Osteoblast (primary cell): Measurements from ENCODE around the gene BCAS3. TPM values are rescaled to one million over a fixed set of nuclear protein-coding genes. Genes with fewer than 3 reads are reported as not detected.

Source experiments
- DNase-seq: peaks from one replicate; pipeline ENCODE4 v3.0.0; 2011; ENCODE audit warnings: low spot score, mixed read lengths; ENCODE audit not compliant: insufficient read length; ENCODE audit errors: missing footprints
- H2AFZ ChIP-seq: 2 replicates; pipeline ENCODE4 v1.6.0; 2011; ENCODE audit warnings: mild to moderate bottlenecking, low read length
- H3K27ac ChIP-seq: 2 replicates; pipeline ENCODE4 v1.5.1; 2011; ENCODE audit warnings: mild to moderate bottlenecking, low read depth, low read length, moderate library complexity
- H3K27me3 ChIP-seq: 2 replicates; pipeline ENCODE4 v1.6.0; 2012; ENCODE audit warnings: mild to moderate bottlenecking, control low read depth, inconsistent platforms, low read length, moderate library complexity; ENCODE audit not compliant: insufficient read depth
- H3K36me3 ChIP-seq: 2 replicates; pipeline ENCODE4 v1.5.1; 2011; ENCODE audit warnings: mild to moderate bottlenecking, low read length, control low read depth, moderate library complexity; ENCODE audit not compliant: insufficient read depth
- H3K4me1 ChIP-seq: 2 replicates; pipeline ENCODE4 v1.5.1; 2011; ENCODE audit warnings: mild to moderate bottlenecking, low read length, control low read depth, moderate library complexity; ENCODE audit not compliant: insufficient read depth
- H3K4me2 ChIP-seq: 2 replicates; pipeline ENCODE4 v1.6.0; 2011; ENCODE audit warnings: mild to moderate bottlenecking, low read length; ENCODE audit not compliant: insufficient read depth
- H3K4me3 ChIP-seq: fragments of 200-600 bp; sonication (generic); 3 replicates; pipeline ENCODE4 v1.5.1; 2012; ENCODE audit warnings: mild to moderate bottlenecking, low read length, inconsistent platforms; ENCODE audit not compliant: insufficient read depth
- H3K79me2 ChIP-seq: 2 replicates; pipeline ENCODE4 v1.6.0; 2012; ENCODE audit warnings: mild to moderate bottlenecking, low read length, control low read depth, inconsistent platforms; ENCODE audit not compliant: insufficient read depth
- H3K9me3 ChIP-seq: 2 replicates; pipeline ENCODE4 v1.5.1; 2011; ENCODE audit warnings: low read depth, low read length, control low read depth
- H4K20me1 ChIP-seq: 2 replicates; pipeline ENCODE4 v1.6.0; 2012; ENCODE audit warnings: mild to moderate bottlenecking, low read length, control low read depth; ENCODE audit not compliant: insufficient read depth
- total RNA-seq: library from RNA; depleted of rRNA; stranded (reverse); fragments of >200 nt; gene quantifications from 2 replicates; pipeline ENCODE4 v1.2.3, GENCODE V29; 2012
- TF ChIP-seq, protein P1 (sequence below): IDR thresholded peaks from 2 replicates; pipeline ENCODE4 v1.5.1; 2011; ENCODE audit warnings: mild to moderate bottlenecking, low read depth, low read length, moderate library complexity; ENCODE audit errors: extremely low read depth

The BCAS3 gene
- total RNA-seq, 1 donor: 31.5 TPM

DNA sequence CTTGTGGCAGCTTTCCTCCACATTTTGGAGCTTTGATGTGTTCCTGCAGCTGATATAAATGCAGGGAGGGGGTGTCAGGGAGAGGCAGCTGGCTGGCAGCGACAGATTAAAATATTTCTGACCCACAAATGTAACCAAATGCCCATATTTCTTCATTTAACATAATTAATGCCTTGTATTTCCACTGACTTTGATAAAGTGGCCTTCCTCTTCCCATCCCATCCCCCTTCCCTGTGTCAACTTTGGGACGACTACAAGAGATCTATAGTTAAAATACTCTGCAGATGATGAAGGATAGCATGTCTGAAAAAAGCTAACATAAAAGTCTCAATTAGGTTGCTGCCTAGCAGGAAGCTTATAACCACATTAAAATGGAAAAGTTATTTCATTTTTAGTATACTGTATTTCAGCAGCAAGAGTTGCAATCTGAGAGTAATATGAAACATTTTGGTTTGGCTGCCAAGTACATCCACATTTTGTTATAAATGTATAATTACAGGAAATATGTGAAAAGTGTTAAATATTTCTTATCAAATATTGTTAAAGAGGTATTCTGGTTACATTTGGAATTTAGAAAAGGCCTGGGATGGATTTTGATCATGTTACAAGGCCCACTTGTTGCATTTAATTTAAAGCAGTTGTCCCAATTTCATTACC is 483.3 kb downstream of the BCAS3 start:
- no peak for DNase-seq
- Histone ChIP-seq H3K4me1 (peaks cover 27% of the 10 kb centered on the region), H3K9me3 (no peaks in the 10 kb centered on the region), H3K4me2 (no peak overlapping the region), H3K36me3 (no peaks in the 10 kb centered on the region), H3K27me3 (no peaks in the 10 kb centered on the region), H3K79me2 (no peaks in the 10 kb centered on the region), H3K27ac (no peak overlapping the region), H4K20me1 (no peaks in the 10 kb centered on the region), H3K4me3 (no peak overlapping the region), H2AFZ (no peak overlapping the region)
- TF ChIP-seq, protein P1, sequence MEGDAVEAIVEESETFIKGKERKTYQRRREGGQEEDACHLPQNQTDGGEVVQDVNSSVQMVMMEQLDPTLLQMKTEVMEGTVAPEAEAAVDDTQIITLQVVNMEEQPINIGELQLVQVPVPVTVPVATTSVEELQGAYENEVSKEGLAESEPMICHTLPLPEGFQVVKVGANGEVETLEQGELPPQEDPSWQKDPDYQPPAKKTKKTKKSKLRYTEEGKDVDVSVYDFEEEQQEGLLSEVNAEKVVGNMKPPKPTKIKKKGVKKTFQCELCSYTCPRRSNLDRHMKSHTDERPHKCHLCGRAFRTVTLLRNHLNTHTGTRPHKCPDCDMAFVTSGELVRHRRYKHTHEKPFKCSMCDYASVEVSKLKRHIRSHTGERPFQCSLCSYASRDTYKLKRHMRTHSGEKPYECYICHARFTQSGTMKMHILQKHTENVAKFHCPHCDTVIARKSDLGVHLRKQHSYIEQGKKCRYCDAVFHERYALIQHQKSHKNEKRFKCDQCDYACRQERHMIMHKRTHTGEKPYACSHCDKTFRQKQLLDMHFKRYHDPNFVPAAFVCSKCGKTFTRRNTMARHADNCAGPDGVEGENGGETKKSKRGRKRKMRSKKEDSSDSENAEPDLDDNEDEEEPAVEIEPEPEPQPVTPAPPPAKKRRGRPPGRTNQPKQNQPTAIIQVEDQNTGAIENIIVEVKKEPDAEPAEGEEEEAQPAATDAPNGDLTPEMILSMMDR: no peak

DNA sequence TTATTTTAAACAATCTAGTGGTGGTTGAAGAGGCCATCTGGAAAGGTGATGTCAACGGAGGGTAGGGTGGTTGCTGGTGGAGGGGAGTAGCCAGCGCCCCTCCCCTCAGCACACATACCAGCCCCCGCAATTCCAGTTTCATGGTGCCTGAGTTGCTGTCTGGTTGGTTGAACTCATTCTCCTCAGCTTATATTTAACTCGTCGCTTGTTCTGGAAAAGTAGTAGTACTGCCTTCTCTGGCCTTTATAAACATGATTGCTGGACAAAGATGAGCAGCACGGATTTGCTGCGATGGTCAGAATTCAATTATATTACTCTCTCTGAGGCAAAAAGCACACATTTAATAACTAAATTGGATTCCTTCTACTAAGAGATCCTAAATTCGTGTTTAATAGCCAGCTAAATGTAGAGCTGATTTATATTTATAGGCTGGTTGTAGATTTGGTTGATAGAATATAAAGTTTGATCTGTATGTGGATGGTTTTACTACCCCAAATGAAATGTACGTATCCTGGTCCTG is 484.0 kb downstream of the BCAS3 start:
- H3K4me2 ChIP-seq: no peak overlapping the region
- no peak overlapping the region for H2AFZ ChIP-seq
- no peaks in the 10 kb centered on the region for H3K9me3 ChIP-seq
- no peaks in the 10 kb centered on the region for H3K27me3 ChIP-seq
- no peaks in the 10 kb centered on the region for H4K20me1 ChIP-seq
- no peaks in the 10 kb centered on the region for H3K79me2 ChIP-seq
- H3K4me3 ChIP-seq: no peak overlapping the region
- no peak overlapping the region for H3K27ac ChIP-seq
- peaks cover 22% of the 10 kb centered on the region for H3K4me1 ChIP-seq
- TF ChIP-seq, protein P1: no peak
- H3K36me3 ChIP-seq: no peaks in the 10 kb centered on the region
- DNase-seq: no peak

DNA sequence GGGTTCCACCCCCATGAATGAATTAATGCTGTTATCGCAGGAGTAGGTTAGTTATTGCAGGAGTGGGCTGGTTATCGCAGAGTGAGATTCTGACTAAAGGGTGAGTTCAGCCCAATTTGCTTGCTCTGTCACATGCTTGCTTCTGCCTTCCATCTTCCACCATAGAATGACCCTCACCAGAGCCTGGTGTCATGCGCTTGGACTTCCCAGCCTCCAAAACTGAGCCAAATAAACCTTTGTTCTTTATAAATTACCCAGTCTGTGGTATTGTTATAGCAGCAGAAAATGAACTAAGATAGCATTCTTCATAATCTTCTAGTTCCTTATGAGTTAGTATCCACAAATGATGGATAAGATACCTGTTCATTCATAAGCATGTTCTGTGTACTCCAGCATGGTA is 486.9 kb downstream of the BCAS3 start:
- H3K27ac ChIP-seq: no peak overlapping the region
- no peaks in the 10 kb centered on the region for H3K4me1 ChIP-seq
- no peaks in the 10 kb centered on the region for H3K36me3 ChIP-seq
- TF ChIP-seq, protein P1: no peak
- no peak overlapping the region for H2AFZ ChIP-seq
- H3K27me3 ChIP-seq: no peaks in the 10 kb centered on the region
- no peak for DNase-seq
- H4K20me1 ChIP-seq: no peaks in the 10 kb centered on the region
- H3K4me2 ChIP-seq: no peak overlapping the region
- no peaks in the 10 kb centered on the region for H3K79me2 ChIP-seq
- H3K4me3 ChIP-seq: no peak overlapping the region
- no peaks in the 10 kb centered on the region for H3K9me3 ChIP-seq

DNA sequence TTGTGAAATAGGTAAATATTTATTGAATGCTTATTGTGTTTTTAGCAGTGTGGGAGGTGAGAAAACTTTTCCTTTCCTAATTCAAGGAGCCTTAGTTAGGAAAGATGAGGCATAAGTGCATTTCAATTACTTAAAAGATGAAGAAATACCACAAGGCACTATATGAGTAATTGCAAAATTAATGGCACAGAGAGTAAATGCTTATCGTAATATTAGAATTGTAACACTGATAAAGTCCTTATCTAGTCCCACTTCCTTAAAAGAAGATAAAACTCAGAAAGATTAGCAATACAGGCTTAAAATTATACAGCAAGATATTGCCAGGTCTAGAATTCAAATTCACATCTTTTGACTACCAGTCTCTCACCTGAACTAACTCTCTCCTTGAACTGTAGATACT is 489.4 kb downstream of the BCAS3 start:
- no peak for DNase-seq
- no peaks in the 10 kb centered on the region for H3K79me2 ChIP-seq

More for the DNA sequence above, 489.4 kb downstream of the BCAS3 start:
- Histone ChIP-seq H3K27me3 (no peaks in the 10 kb centered on the region), H4K20me1 (no peaks in the 10 kb centered on the region), H3K4me1 (no peaks in the 10 kb centered on the region), H2AFZ (no peak overlapping the region), H3K36me3 (no peaks in the 10 kb centered on the region), H3K4me2 (no peak overlapping the region), H3K4me3 (no peak overlapping the region), H3K27ac (no peak overlapping the region), H3K9me3 (no peaks in the 10 kb centered on the region)
- TF ChIP-seq, protein P1: no peak
